ENCODE measurements around the gene RPS6KC1.

- no peak for TF ChIP-seq POLR2A (IDR thresholded peaks at IDR 0.05)
- TF ChIP-seq, protein P1, sequence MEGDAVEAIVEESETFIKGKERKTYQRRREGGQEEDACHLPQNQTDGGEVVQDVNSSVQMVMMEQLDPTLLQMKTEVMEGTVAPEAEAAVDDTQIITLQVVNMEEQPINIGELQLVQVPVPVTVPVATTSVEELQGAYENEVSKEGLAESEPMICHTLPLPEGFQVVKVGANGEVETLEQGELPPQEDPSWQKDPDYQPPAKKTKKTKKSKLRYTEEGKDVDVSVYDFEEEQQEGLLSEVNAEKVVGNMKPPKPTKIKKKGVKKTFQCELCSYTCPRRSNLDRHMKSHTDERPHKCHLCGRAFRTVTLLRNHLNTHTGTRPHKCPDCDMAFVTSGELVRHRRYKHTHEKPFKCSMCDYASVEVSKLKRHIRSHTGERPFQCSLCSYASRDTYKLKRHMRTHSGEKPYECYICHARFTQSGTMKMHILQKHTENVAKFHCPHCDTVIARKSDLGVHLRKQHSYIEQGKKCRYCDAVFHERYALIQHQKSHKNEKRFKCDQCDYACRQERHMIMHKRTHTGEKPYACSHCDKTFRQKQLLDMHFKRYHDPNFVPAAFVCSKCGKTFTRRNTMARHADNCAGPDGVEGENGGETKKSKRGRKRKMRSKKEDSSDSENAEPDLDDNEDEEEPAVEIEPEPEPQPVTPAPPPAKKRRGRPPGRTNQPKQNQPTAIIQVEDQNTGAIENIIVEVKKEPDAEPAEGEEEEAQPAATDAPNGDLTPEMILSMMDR (IDR thresholded peaks at IDR 0.05): no peak
These were observed 68.8 kb downstream of the RPS6KC1 start for GRCh38 chr1:213119794-213120193.

All from upper lobe of left lung (tissue), 4 donors.